Measurements from ENCODE around the gene SH3RF2. TPM values are rescaled to one million over a fixed set of nuclear protein-coding genes. Genes with fewer than 3 reads are reported as not detected.

SH3RF2 gene
- total RNA-seq, 4 donors from 2014 or later: 39.6 to 118 (median 96.0) TPM

GRCh38 chr5:145980259-145980658, 43.9 kb downstream of the SH3RF2 start:
- no peak for DNase-seq
- TF ChIP-seq CTCF (IDR thresholded peaks at IDR 0.05) (no peak), POLR2A (IDR thresholded peaks at IDR 0.05) (no peak)
- Histone ChIP-seq H3K9me3 (no peaks in the 10 kb centered on the region), H3K4me1 (peaks cover 0 to 31% (median 0%) of the 10 kb centered on the region in 4 donors), H3K36me3 (no peaks in the 10 kb centered on the region), H3K27ac (peak overlapping the region in 3 of 4 donors; percentile 40 to 69 (median 60)), H3K27me3 (no peaks in the 10 kb centered on the region), H3K4me3 (no peak overlapping the region)

GRCh38 chr5:145980718-145981117, 44.3 kb downstream of the SH3RF2 start:
- Histone ChIP-seq H3K27me3 (no peaks in the 10 kb centered on the region), H3K36me3 (no peaks in the 10 kb centered on the region), H3K9me3 (no peaks in the 10 kb centered on the region), H3K4me1 (peaks cover 0 to 31% (median 0%) of the 10 kb centered on the region in 4 donors), H3K4me3 (no peak overlapping the region), H3K27ac (peak overlapping the region in 1 of 4 donors; percentile 60)
- TF ChIP-seq POLR2A (IDR thresholded peaks at IDR 0.05) (no peak), CTCF (IDR thresholded peaks at IDR 0.05) (peak in 3 of 6 experiments; percentile 50 to 62 (median 58))
- no peak for DNase-seq

- Histone ChIP-seq H3K36me3 (no peaks in the 10 kb centered on the region), H3K27me3 (no peaks in the 10 kb centered on the region), H3K9me3 (no peaks in the 10 kb centered on the region), H3K27ac (peak overlapping the region in 2 of 4 donors; percentile 18 to 50), H3K4me3 (no peak overlapping the region), H3K4me1 (peaks cover 0 to 38% (median 0%) of the 10 kb centered on the region in 4 donors)
- DNase-seq: no peak
- TF ChIP-seq POLR2A (IDR thresholded peaks at IDR 0.05): no peak
- no peak for TF ChIP-seq CTCF (IDR thresholded peaks at IDR 0.05)
Observed at GRCh38 chr5:145981589-145982571, 45.5 kb downstream of the SH3RF2 start.

- Histone ChIP-seq H3K36me3 (no peaks in the 10 kb centered on the region), H3K4me1 (peaks cover 0 to 38% (median 0%) of the 10 kb centered on the region in 4 donors), H3K27me3 (no peaks in the 10 kb centered on the region), H3K9me3 (no peaks in the 10 kb centered on the region), H3K27ac (peak overlapping the region in 2 of 4 donors; percentile 18 to 50), H3K4me3 (no peak overlapping the region)
- DNase-seq: peak in 1 of 3 donors; percentile 53
- no peak for TF ChIP-seq POLR2A (IDR thresholded peaks at IDR 0.05)
- no peak for TF ChIP-seq CTCF (IDR thresholded peaks at IDR 0.05)
Observed at GRCh38 chr5:145982572-145983318, 46.4 kb downstream of the SH3RF2 start.

GRCh38 chr5:145983446-145983845, 47.1 kb downstream of the SH3RF2 start:
- no peak for DNase-seq
- no peak for TF ChIP-seq POLR2A (IDR thresholded peaks at IDR 0.05)
- no peak for TF ChIP-seq CTCF (IDR thresholded peaks at IDR 0.05)
- Histone ChIP-seq H3K27ac (no peak overlapping the region), H3K9me3 (no peaks in the 10 kb centered on the region), H3K4me1 (peaks cover 0 to 42% (median 0%) of the 10 kb centered on the region in 4 donors), H3K36me3 (no peaks in the 10 kb centered on the region), H3K27me3 (no peaks in the 10 kb centered on the region), H3K4me3 (no peak overlapping the region)
